Measurements from ENCODE around the gene SYNGR4.
"Not testable (repeated sequence)": the region's sequence is repeated elsewhere in the genome, so short reads cannot be mapped to it uniquely, and the experiment has no call there.

Gene SYNGR4

DNA sequence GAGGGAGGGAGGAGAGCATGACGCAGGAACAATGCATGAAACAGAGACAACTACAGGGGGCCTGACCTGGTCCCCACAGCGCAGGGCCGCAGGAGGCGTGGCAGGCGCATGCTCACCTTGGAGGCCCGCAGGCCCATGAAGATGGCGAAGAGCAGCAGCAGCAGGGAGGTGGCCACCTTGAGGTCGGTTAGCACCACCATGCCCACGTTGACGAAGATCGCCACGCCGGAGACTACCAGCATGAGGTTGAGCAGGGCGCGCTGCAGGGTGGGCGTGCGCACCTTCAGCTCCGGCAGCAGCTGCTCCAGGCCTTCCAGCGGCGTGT is 21.8 kb upstream of the SYNGR4 start:
- DNase-seq, result no peak

- no peak for DNase-seq
These were observed 21.2 kb upstream of the SYNGR4 start for GRCh38 chr19:48342841-48343540.

GRCh38 chr19:48344892-48345291 is 19.3 kb upstream of the SYNGR4 start:
- no peak for DNase-seq

DNA sequence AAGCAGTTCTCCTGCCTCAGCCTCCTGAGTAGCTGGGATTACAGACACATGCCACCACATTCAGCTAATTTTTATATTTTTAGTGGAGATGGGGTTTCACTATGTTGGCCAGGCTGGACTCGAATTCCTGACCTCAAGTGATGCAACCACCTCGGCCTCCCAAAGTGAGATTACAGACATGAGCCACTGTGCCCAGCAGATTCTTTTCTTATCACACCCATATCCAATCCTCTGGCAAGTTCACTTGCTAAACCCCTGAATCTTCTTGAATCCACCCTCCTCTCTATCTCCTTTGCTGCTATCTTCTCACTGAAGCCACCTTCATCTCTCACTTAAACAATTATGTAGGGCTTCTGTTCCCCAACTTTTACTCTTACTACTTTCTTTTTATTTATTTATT is 18.0 kb upstream of the SYNGR4 start:
- no peak for DNase-seq

DNA sequence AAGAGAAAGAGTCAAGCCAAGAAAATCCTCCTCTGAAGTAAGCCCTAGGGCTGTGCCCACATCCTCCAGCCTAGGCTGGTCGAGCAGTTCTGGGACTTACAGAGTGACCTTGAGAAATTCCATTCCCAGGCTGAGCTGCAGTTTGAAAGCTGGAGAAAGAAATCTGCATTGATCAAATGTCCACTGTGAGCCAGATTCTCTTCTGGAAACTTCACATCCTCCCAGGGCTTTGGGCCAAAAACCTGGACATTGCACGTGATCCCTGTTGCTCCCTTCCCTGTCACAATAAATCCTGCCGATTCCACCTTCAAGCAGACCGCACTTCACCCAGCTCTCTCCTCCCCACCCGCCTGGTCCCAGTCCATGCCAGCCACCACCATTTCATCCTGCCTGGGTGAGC is 16.1 kb upstream of the SYNGR4 start:
- no peak for DNase-seq

- no peak for DNase-seq
These were observed 15.4 kb upstream of the SYNGR4 start for GRCh38 chr19:48348737-48349136.

GRCh38 chr19:48350856-48351255 is 13.3 kb upstream of the SYNGR4 start:
- DNase-seq, result no peak

DNA sequence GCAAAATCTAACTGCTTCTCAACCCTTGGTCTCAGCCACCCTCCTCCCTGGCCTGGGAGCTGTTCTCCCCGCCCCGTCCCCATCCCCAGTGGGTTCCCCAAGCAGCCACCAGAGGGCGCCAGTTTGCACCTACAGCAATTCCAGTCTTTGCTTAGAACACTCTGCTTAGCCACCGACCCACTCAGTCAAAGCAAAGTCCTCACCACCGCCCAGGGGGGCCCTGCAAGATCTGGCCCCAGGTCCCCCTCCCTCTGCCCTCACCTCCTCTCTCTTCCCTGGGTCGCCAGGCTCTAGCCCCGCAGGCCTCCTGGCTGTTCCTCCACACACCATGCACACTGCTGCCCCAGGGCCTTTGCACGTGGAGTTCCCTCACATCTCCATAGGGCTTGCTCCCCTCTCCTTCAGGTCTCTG is 12.8 kb upstream of the SYNGR4 start:
- DNase-seq, result no peak

- DNase-seq, result no peak
These were observed 10.5 kb upstream of the SYNGR4 start for GRCh38 chr19:48353677-48354076.

DNA sequence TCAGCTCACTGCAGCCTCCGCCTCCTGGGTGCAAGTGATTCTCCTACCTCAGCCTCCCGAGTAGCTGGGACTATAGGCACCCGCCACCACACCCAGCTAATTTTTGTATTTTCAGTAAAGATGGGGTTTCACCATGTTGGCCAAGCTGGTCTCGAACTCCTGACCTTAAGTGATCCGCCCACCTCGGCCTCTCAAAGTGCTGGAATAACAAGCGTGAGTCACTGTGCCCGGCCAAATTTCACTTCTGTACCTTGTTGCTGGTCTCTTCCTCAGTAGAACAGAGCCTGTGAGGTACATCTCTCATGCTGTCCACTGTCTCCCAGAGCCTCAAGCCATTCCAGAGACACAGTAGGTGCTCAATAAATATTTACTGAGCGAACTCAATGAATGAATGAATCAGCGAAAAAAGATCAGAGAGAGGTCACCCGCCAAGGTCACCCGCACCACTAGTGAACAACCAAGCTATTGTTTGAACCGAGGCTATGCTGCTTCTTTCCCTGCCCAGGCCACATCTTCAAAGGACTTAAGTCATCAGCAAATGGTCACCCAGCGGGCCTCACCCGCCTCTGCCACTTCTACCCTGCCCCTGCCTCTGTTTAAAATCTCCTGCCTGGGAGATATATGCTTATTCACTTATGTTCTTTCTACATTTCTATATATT is 9.7 kb upstream of the SYNGR4 start:
- DNase-seq, result no peak

DNA sequence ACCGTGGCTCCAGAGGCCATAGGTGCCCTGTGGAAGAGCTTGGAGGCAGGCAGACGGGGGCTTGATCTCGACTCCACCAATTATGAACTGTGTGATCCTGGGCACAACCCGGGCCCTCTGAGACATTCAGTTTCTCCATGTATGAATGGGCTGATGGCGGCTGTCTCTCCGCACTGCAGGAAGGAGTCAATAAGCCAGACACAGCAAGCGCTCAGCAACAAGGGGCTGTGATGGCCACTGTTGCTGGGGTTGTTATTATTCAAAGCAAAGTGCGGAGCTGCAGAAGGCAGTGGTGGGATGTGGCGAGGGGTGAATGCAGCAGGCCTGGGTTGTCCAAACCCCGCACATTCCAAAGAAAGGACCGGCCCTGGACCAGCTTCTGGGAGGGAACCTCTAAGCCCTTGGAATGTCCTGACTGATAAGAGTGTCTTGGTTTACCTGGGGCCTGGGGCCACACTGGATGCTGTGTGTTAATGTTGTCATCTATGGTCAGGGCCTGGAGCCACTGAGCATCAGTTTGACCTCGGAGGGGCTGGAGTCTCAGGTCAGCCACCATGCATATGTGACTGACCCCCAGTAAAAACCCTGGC is 8.7 kb upstream of the SYNGR4 start:
- DNase-seq, result no peak

- DNase-seq, result no peak
These were observed 5.0 kb upstream of the SYNGR4 start for GRCh38 chr19:48359123-48359522.

DNA sequence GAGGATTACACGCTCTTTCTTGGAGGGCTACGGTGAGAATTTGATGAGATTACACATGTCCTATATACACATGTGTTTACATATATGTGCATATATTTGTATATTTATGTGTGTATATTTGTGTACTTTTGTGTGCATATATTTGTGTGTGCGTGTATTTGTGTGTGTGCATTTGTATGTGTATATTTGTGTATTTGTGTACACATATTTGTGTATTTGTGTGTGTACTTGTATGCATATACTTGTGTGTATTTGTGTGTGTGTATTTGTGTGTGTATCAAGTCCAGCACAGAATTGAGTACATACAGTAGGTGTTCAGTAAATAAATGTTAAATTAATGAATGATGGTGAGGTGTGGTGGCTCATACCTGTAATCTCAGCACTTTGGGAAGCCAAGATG is 2.3 kb upstream of the SYNGR4 start:
- DNase-seq, result no peak

GRCh38 chr19:48362716-48363499 is 1.3 kb upstream of the SYNGR4 start:
- DNase-seq, result peak; percentile 95

DNA sequence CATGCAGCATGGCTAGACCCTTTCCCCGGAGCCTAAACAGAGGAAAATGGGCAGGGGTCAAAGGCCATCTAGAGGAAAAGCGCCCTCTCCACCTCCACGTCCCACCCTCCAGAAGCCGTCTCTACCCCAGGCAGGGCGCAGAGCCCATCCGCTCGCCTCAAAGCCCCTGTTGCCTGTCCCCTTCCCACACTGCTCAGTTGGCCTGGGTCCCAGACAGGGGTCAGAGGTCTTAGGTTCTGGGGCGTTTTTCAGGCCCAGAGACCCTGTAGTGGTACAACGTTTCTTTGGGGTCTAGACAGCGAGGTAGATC is 712 bp upstream of the SYNGR4 start:
- DNase-seq, result no peak

DNA sequence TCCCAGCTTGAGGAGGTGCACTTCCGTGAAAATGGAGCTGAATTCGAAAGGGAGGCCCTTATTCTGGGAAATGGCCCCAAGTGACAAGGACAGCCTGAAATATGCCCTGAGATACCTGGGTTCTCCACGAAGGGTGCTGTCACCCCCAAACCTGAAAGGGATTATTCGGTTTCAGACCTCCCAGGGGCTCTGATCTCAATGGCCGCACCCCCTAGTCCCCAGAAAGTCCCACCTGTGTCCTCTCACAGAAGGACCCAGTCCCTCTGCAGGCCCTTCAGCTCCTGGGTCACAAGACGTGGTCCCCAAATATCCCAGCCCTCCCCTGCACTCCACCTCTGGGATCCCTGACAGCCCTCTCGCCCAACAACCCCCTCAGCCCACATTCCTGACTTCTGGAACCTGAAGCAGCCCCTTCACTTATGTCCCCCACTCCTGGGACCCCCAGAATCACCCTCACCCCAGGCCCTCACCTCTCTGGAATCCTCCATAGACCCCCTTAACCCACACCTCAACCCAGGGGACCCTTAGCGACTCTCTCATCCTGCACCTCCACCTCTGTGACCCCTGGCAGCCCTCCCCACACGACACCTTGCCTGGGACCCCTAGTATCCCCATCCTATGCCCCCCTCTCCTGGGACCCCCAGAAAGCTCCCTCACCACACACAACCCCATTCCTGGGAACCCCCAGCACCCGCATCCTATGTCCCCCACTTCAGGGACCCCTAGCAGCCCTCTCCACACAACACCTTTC is 606 bp downstream of the SYNGR4 start:
- no peak for DNase-seq

DNA sequence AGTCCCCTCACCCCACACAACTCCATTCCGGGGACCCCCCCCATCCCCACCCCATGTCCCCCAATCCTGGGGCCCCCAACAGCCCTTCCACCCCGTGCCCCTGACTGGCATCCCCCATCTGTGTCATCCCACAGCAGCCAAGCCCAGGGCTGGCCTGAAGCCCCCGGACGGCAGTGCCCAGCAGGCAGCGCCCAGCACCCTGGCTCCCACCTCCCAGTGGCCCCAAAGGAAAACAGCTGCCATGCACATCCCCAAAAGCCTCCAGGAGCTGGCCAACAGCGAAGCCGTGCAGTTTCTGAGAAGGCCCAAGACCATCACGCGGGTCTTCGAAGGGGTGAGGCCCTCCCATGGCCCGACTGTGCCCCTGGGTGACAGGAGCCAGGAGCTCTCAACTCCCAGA is 1.4 kb downstream of the SYNGR4 start:
- DNase-seq, result no peak

- no peak for DNase-seq
These were observed 3.7 kb downstream of the SYNGR4 start for GRCh38 chr19:48367855-48368254.

GRCh38 chr19:48368936-48369335 is 4.8 kb downstream of the SYNGR4 start:
- DNase-seq, result no peak

- no peak for DNase-seq
These were observed 6.8 kb downstream of the SYNGR4 start for GRCh38 chr19:48370955-48371354.

DNA sequence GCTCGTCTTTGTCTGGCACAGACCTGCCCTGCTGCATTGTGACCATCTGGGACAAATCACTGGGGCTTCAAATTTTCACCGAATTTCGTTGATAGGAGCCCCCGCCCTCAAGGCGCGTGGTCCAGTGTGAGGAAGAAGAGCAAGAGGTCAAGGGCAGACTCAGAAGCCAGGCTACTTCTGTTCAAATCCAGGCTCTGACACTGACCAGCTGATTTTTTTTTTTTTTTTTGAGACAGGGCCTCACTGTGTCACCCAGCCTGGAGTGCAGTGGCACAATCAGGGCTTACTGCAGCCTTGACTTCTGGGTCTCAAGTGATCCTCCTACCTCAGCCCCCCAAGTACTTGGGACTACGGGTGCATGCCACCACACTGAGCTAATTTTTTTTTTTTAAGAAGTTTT is 7.2 kb downstream of the SYNGR4 start:
- no peak for DNase-seq

- DNase-seq, result not testable (repeated sequence)
These were observed 7.6 kb downstream of the SYNGR4 start for GRCh38 chr19:48371771-48372170.

GRCh38 chr19:48372904-48373303 is 8.7 kb downstream of the SYNGR4 start:
- DNase-seq, result peak; percentile 95
